Activated CD4-positive, alpha-beta memory T cell treated with anti-CD3 and anti-CD28 coated beads, Interleukin-2, amount 10 ng/mL, durations not matched to agents 7 days and 5 days (primary cell): ENCODE data around the gene PTH. TPM values are rescaled to one million over a fixed set of nuclear protein-coding genes. Genes with fewer than 3 reads are reported as not detected.

Experiments
- CTCF ChIA-PET: fragments of 350-600 bp; sonication (Branson Sonifier 250); formaldehyde crosslinking; loops from one replicate; lab custom pipeline; 2021; ENCODE audit warnings: antibody characterized with exemption, inconsistent platforms; lab: Charles Lee
- POLR2A ChIA-PET: fragments of 350-600 bp; sonication (Branson Sonifier 250); formaldehyde crosslinking; loops from one replicate; lab custom pipeline; 2021; ENCODE audit warnings: antibody characterized with exemption; lab: Charles Lee
- DNase-seq: peaks from one replicate; pipeline ENCODE4 v3.0.0-alpha.2; 2020
- H3K27ac Mint-ChIP-seq: one replicate; pipeline ENCODE4 v1.8.0; 2021; ENCODE audit warnings: mild to moderate bottlenecking, mixed read lengths
- H3K27me3 Mint-ChIP-seq: one replicate; pipeline ENCODE4 v1.8.0; 2021; ENCODE audit warnings: mixed read lengths
- H3K36me3 Mint-ChIP-seq: one replicate; pipeline ENCODE4 v1.8.0; 2021; ENCODE audit warnings: low read depth, mixed read lengths
- H3K4me1 Mint-ChIP-seq: one replicate; pipeline ENCODE4 v1.8.0; 2021; ENCODE audit warnings: mixed read lengths
- H3K4me3 Mint-ChIP-seq: one replicate; pipeline ENCODE4 v1.8.0; 2021; ENCODE audit warnings: mild to moderate bottlenecking, mixed read lengths
- H3K9me3 Mint-ChIP-seq: one replicate; pipeline ENCODE4 v1.8.0; 2021; ENCODE audit warnings: mixed read lengths
- total RNA-seq, 2 experiments: library from RNA; stranded (reverse); gene quantifications; one replicate each; pipeline ENCODE4 v1.2.3, GENCODE V29; 2021

The PTH gene
- total RNA-seq, 2 experiments from 2014 or later: not detected

DNA sequence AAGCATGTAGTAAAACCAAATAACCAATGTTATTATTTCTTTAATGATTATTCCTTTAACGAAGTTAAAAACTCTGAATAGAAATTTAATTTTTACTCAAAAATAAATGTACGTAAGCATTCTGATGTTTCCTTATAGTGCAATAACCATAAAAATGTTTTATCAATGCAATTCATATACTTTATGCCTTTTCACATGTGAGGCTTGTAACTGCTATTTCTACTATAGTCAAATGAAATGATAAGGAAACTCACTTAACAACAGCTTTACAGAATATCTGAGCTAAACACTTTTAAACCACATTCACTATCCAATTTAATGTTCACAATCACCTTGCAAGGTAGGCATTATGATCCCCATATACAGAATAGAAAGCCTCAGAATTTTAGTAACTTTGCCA is 50.2 kb downstream of the PTH start:
- POLR2A ChIA-PET: interaction anchor here (1.3 kb wide), 1 partner anchor 18 kb away, joined by 6 read pairs; the partner anchor contains the start of gene BTBD10
- Mint-ChIP-seq H3K4me3 (no peak overlapping the region), H3K9me3 (peaks cover 2% of the 10 kb centered on the region), H3K36me3 (no peaks in the 10 kb centered on the region), H3K27ac (no peak overlapping the region), H3K4me1 (peaks cover 7% of the 10 kb centered on the region), H3K27me3 (no peaks in the 10 kb centered on the region)
- CTCF ChIA-PET: no interaction called here
- no peak for DNase-seq

Other genes with a start within 250 kb of the PTH start
- 10 to 100 TPM; 36.0 to 41.0 TPM for gene BMAL1, start 218.2 kb downstream of the PTH start, total RNA-seq
- 10 to 100 TPM; 26.0 to 26.3 TPM for gene BTBD10, start 32.8 kb downstream of the PTH start, total RNA-seq
- 10 to 100 TPM; 55.1 to 57.6 TPM for gene FAR1, start 172.7 kb upstream of the PTH start, total RNA-seq